BE2C (cell line): ENCODE data around the gene APOBEC3G.

Source experiments
- DNase-seq: peaks from one replicate; pipeline ENCODE4 v3.0.0-alpha.2; 2020
- H3K27me3 ChIP-seq: fragments of 250-450 bp; sonication (Bioruptor Pico); 2 replicates; pipeline ENCODE4 v1.5.1; 2020; ENCODE audit warnings: mild to moderate bottlenecking
- H3K36me3 ChIP-seq: fragments of 250-450 bp; sonication (Bioruptor Pico); 2 replicates; pipeline ENCODE4 v1.5.1; 2020; ENCODE audit warnings: mild to moderate bottlenecking
- H3K4me1 ChIP-seq: fragments of 250-450 bp; sonication (Bioruptor Pico); 2 replicates; pipeline ENCODE4 v1.5.1; 2020
- H3K4me3 ChIP-seq: 2 replicates; pipeline ENCODE4 v1.5.1; 2011; ENCODE audit warnings: low read depth, low read length
- H3K9me3 ChIP-seq: fragments of 250-450 bp; sonication (Bioruptor Pico); 2 replicates; pipeline ENCODE4 v1.5.1; 2020
- TF ChIP-seq, protein P1 (sequence below): IDR thresholded peaks from 2 replicates; pipeline ENCODE4 v1.5.1; 2012; ENCODE audit warnings: mild to moderate bottlenecking, low read depth, low read length

APOBEC3G gene

DNA sequence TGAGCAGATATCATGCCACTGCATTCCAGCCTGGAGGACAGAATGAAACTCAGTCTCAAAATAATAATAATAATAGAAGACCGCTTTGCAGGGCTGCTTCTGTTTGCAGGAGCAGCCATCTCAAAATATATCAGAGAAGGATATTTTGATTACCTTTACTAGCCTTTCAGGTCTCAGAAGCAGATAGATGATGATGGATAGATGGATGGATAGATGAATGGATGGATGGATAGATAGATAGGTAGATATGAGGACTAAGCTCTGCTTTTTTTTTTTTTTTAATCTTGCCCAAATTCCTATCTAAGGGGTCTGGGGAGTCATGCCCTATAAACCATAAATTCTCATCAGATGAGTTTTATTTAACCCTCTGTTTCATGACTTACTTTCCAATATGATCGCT, 38.5 kb downstream of the APOBEC3G start:
- H3K4me1 ChIP-seq = peaks cover 7% of the 10 kb centered on the region; the same call in 1 of the 2 replicates
- TF ChIP-seq, protein P1, sequence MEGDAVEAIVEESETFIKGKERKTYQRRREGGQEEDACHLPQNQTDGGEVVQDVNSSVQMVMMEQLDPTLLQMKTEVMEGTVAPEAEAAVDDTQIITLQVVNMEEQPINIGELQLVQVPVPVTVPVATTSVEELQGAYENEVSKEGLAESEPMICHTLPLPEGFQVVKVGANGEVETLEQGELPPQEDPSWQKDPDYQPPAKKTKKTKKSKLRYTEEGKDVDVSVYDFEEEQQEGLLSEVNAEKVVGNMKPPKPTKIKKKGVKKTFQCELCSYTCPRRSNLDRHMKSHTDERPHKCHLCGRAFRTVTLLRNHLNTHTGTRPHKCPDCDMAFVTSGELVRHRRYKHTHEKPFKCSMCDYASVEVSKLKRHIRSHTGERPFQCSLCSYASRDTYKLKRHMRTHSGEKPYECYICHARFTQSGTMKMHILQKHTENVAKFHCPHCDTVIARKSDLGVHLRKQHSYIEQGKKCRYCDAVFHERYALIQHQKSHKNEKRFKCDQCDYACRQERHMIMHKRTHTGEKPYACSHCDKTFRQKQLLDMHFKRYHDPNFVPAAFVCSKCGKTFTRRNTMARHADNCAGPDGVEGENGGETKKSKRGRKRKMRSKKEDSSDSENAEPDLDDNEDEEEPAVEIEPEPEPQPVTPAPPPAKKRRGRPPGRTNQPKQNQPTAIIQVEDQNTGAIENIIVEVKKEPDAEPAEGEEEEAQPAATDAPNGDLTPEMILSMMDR = no peak
- no peaks in the 10 kb centered on the region for H3K9me3 ChIP-seq
- no peak for DNase-seq
- H3K36me3 ChIP-seq = no peaks in the 10 kb centered on the region
- no peaks in the 10 kb centered on the region for H3K27me3 ChIP-seq
- H3K4me3 ChIP-seq = no peak overlapping the region

DNA sequence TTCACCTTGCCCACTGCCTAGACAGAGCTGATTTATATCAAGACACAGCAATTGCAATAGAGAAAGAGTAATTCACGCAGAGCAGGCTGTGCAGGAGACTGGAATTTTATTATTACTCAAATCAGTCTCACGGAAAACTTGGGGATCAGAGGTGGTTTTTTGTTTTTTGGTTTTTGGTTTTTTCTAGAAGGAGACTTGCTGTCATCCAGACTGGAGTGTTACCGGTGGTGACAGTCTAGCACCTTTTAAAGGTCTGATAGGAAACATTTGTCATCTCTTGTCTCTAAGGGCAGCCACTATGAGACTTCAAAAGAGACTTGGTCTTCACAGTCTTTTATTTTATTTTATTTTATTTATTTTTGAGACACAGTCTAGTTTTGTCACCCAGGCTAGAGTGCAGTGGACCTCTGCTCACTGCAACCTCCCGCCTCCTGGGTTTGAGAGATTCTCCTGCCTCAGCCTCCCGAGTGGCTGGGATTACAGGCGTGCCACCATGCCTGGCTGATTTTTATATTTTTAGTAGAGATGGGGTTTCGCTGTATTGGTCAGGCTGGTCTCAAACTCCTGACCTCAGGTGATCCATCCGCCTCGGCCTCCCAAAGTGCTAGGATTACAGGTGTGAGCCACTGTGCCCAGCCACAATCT, 39.0 kb downstream of the APOBEC3G start:
- Histone ChIP-seq H3K27me3 (no peaks in the 10 kb centered on the region), H3K4me3 (no peak overlapping the region), H3K36me3 (no peaks in the 10 kb centered on the region), H3K4me1 (peaks cover 1% of the 10 kb centered on the region; the same call in 1 of the 2 replicates), H3K9me3 (no peaks in the 10 kb centered on the region)
- TF ChIP-seq, protein P1 = no peak
- DNase-seq = no peak

DNA sequence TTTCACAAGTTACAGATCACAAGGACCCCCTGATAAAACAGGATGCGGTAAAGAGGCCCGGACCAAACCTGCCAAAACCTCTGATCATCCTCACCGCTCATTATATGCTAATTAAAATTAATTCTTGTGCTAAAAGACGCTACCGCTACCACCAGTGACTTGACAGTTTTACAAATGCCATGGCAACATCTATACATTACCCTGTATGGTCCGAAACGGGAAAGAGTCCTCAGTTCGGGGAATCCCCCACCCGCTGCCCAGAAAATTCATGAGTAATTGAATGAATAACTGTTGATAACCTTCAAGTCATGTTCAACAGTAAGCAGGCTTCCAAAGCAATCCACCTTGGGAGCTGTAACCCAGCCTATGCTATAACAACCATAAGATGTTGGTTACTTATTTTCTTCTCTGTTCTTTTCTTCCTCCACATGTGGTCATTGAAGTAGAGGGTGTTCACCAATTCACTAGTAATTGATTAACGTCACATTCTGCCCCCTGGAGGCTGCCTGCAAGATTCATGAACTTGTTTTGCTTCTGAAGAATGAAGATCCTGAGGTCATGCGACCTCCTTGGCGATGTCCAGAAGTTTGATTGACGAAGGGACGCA, 40.6 kb downstream of the APOBEC3G start:
- Histone ChIP-seq H3K4me1 (no peaks in the 10 kb centered on the region), H3K9me3 (no peaks in the 10 kb centered on the region), H3K36me3 (no peaks in the 10 kb centered on the region), H3K4me3 (no peak overlapping the region), H3K27me3 (no peaks in the 10 kb centered on the region)
- peak; percentile 68 for DNase-seq
- TF ChIP-seq, protein P1 = peak; percentile 73

DNA sequence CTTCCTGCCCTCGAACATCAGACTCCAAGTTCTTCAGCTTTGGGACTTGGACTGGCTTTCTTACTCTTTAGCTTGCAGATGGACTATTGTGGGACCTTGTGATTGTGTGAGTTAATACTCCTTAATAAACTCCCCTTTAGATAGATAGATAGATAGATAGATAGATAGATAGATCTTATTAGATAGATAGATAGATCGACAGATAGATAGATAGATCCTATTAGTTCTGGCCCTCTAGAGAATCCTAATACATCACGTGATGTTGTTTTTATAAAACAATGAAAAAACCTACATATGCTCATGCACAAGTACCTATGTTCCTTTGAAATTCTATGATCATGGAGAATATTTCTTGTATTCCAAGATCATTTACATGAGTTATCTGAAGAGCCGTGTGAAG, 43.9 kb downstream of the APOBEC3G start:
- no peaks in the 10 kb centered on the region for H3K9me3 ChIP-seq
- no peaks in the 10 kb centered on the region for H3K36me3 ChIP-seq
- DNase-seq = no peak
- TF ChIP-seq, protein P1 = no peak
- H3K4me1 ChIP-seq = no peaks in the 10 kb centered on the region
- H3K27me3 ChIP-seq = no peaks in the 10 kb centered on the region
- H3K4me3 ChIP-seq = no peak overlapping the region

DNA sequence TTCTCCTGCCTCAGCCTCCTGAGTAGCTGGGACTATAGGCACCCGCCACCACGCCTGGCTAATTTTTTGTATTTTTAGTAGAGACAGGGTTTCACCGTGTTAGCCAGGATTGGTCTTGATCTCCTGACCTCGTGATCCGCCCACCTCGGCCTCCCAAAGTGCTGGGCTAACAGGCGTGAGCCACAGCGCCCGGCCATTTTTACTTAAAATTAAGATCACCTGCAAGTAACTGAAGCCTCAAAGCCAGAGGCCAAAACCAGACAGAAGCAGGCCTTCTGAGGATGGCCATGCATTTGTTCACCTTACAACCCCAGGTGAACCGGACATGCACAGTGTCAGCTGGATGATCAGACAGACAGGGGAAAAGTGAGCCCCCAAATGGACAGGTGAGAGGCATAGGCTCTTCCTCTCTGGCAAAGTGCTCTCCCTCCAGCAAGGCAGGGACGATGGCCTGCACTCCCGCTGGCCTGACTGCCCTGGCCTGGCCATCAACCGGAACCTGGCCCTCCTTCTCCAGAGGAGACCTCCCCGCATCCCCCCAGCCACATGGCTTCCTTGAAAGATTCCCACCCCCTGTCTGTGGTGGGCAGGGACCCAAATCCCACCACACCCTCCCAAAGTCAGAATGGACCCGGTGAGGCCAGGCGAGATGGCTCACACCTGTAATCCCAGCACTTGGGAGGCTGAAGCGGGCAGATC, 45.8 kb downstream of the APOBEC3G start:
- Histone ChIP-seq H3K36me3 (no peaks in the 10 kb centered on the region), H3K9me3 (no peaks in the 10 kb centered on the region), H3K27me3 (no peaks in the 10 kb centered on the region), H3K4me1 (no peaks in the 10 kb centered on the region), H3K4me3 (no peak overlapping the region)
- no peak for DNase-seq
- TF ChIP-seq, protein P1 = no peak
